GM18505 (cell line): ENCODE results near the gene CLSTN2.

Experiments used
- ATAC-seq: cut with Tn5 transposase; IDR thresholded peaks from one replicate; pipeline ENCODE4 v1.9.1; 2021; ENCODE audit not compliant: unreplicated experiment
- POLR2A ChIP-seq: IDR thresholded peaks from 4 replicates; pipeline ENCODE4 v1.6.1; 2011; ENCODE audit warnings: borderline replicate concordance; ENCODE audit not compliant: insufficient read depth, insufficient read length; ENCODE audit errors: extremely low read depth

CLSTN2 gene

DNA sequence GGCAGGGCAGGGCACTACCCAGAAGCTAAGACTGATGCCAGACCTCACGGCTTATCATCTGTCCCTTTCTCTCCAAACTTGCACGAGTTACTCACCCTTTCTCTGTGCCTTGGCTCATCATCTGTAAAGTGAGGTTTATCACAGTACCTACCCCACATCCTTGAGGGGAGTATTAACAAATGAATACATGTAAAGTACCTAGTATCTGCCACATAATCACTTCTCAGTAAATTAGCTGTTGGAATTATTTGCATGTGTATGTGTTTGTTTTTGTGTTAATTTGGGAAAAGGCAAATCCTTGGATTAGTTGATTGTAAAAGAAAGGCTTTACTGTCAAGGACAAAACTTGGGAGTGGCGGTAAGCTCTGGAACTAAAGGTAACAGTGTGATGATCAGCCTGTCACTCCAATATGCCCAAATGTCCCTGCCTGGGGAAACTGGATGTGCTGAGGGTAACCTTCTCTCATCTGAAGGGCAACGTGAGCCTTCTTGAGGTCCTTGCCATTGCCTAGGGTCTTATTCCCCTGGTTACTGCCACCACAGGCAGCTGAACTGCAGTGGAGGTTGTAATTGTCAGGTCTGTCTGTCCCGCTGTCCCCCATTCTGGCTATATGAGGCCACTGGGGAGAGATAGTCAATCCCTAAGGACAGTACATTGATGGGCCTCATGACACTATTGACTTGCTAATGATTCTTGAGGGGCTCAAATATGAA is 269.4 kb downstream of the CLSTN2 start:
- ATAC-seq, result no peak
- TF ChIP-seq POLR2A, result no peak

DNA sequence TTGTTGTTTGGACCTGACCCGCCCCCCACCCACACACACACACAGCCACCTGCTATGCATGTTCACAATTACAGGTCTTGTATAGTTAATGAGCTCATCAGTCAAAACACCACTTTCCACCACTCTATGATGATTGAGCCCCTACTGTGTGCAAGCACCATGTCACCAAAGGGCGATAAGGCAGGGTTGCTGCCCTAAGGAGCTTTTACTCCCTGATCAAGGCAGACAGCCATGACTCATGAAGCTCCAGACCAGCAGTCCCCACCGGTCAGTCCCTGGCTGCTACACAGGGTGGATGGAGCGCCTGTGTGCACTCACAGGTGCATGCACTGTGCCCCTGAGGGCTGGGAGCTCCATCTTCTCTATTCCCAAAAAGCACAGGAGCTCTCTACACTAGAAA is 270.6 kb downstream of the CLSTN2 start:
- no peak for TF ChIP-seq POLR2A
- no peak for ATAC-seq

DNA sequence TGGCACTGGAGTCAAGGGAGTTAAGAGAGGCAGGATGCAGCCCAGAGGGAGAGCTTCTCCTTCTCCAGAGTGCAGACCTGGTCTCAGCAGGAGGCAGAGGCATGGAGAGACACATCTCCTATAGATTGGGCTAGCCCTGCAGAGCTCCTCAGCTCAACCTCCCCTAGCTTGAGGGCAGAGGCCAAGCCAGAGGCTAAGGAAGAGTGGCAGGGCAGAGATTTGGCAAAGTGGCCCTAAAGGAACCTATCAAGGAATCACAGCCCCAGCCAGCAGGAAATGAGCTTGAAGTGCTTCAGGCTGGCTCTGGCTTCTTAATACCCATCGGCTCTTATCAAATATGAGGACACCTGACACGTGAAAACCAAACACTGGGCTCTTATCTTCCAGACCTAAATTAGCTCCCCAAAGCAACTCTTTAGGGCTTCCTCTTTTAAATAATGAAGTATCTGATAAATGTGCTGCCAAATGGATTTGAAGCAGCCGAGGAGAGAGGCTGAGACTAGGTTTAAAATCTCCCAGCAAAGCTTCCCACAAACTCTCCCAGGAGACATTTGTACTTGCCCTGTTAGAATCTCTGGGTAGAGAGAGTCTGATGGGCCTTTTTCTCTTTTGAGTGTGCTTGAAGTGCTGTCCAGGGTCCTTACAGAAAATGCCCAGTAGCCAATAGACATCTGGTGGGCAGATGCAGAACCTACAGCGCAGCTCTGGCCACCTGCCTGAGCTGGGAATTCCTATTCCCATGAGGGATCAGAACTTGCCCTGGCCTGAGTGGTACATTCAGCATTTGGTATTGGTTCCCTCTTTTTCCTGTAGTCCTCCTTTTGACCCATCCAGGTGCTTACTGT is 271.4 kb downstream of the CLSTN2 start:
- TF ChIP-seq POLR2A, result no peak
- no peak for ATAC-seq

- no peak for TF ChIP-seq POLR2A
- no peak for ATAC-seq
These were observed 272.6 kb downstream of the CLSTN2 start for GRCh38 chr3:140207541-140207940.

GRCh38 chr3:140216249-140216648 is 281.3 kb downstream of the CLSTN2 start:
- ATAC-seq, result no peak

GRCh38 chr3:140219291-140219690 is 284.3 kb downstream of the CLSTN2 start:
- ATAC-seq, result no peak
- no peak for TF ChIP-seq POLR2A

More at GRCh38 chr3:140216249-140216648, 281.3 kb downstream of the CLSTN2 start:
- no peak for TF ChIP-seq POLR2A

GRCh38 chr3:140219923-140220452 is 285.0 kb downstream of the CLSTN2 start:
- no peak for TF ChIP-seq POLR2A

DNA sequence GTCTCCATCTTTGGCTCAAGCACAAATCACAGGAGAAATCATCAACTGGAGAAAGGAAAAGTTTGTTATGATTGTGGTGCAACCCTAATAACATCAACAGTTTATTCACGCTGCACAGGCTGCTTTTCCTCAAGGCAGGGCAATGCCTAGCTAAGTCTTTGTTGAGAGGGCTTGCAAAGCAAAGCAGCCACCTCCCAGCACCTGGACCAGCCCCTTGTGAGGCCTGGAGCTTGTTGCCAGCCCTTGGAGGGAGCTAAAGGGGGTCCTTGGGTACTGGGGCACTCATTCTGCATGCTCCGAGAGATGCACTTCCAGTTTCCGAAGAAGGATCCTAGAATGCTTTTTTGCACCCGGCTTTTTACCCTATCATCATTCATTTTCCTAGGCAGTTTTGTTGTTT is 288.2 kb downstream of the CLSTN2 start:
- TF ChIP-seq POLR2A, result no peak
- ATAC-seq, result no peak

More at GRCh38 chr3:140219923-140220452, 285.0 kb downstream of the CLSTN2 start:
- no peak for ATAC-seq

DNA sequence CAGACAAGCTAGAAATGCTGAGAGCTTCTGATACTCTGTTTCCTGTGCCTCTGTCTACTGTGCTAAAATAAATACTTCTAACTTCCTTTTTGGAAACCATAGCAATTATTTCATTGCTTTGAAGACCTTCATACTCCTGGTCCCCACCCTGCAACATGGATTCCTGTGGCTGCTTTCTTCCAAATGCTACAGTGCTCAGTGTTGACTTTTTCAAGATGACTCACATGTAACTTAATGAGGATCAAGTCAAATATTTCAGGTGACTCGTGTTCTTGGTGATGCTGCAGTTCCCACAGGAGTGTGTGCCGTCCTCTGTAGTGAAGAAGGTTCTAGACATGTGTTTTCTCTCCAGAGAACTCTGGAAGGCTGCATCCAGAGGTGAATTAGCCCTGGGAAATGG is 288.6 kb downstream of the CLSTN2 start:
- ATAC-seq, result no peak
- no peak for TF ChIP-seq POLR2A

- ATAC-seq, result no peak
These were observed 289.3 kb downstream of the CLSTN2 start for GRCh38 chr3:140224307-140224706.

DNA sequence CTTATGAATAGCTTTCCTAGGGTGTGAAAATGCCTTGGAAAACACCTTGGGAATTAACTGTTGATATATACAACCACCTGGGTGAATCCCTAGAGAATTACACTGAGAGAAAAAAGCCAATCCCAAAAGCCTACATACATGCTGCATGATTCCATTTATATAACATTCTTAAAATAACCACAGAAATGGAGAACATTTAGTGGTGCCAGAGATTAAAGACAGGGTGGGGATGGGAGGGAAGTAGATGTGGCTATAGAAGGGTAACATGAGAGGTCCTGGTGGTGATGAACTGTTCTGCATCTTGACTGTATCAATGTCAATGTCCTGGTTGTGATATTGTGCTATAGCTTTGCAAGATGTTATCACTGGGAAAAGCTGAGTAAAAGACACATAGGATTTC is 291.0 kb downstream of the CLSTN2 start:
- ATAC-seq, result no peak
- no peak for TF ChIP-seq POLR2A

More at GRCh38 chr3:140224307-140224706, 289.3 kb downstream of the CLSTN2 start:
- no peak for TF ChIP-seq POLR2A

DNA sequence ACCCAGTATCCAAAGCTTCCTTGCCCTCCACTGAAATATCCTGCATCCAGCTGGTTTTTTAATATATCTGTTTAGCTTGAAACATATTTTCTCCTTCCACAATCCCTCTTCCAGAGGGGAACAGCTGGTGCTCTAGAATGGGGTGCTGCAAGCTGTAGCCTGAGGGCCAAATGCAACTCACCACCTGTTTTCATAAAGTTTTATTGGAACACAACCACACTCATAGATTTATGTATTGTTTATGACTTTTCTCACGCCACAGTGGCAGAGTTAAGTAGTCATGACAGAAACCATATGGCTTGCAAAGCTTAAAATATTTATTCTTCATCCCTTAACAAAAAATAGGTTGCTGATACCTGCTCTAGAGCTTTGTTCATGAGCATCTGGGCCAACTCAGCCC is 298.7 kb downstream of the CLSTN2 start:
- no peak for ATAC-seq
- no peak for TF ChIP-seq POLR2A

- TF ChIP-seq POLR2A, result no peak
- no peak for ATAC-seq
These were observed 299.3 kb downstream of the CLSTN2 start for GRCh38 chr3:140234256-140234655.

- ATAC-seq, result no peak
- no peak for TF ChIP-seq POLR2A
These were observed 302.0 kb downstream of the CLSTN2 start for GRCh38 chr3:140236836-140237501.

DNA sequence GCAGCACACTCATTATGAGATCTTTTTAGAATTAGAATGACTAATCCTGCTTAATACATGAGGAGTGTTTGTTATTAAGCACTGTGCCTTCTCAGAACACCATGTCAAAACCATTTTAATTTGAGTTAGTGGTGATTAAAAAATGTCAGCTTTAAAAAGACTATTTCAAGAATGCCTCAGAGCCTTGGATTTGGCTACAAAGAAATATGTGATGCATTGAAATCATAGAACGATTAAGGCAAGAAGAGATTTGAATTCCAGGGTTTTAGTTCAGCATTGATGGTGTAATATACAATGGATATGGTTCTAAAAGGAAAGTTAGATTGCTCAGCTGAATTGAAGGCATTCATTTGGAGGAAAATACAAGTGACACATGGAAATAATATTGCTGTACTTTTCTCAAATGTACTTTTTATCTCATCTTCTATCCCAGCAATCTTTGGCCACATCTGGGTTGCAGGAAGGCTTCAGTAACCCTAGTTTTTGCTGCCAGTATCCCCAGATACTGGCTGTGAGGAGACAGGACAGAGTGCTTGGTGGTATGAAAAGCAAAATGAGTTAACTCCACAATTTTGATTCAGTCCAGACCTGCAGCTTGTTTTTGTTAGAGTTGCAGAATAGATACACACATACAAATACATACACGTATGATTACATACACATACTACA is 303.8 kb downstream of the CLSTN2 start:
- ATAC-seq, result no peak

More for the DNA sequence above, 303.8 kb downstream of the CLSTN2 start:
- no peak for TF ChIP-seq POLR2A
